Measurements from ENCODE around the gene CLMP. TPM values are rescaled to one million over a fixed set of nuclear protein-coding genes. Genes with fewer than 3 reads are reported as not detected.
A peak's percentile ranks its signal among the peaks of the same experiment; 100 is the strongest.

CLMP gene
- total RNA-seq, 3 donors from 2014 or later, result 4.7 to 84.9 (median 11.0) TPM

DNA sequence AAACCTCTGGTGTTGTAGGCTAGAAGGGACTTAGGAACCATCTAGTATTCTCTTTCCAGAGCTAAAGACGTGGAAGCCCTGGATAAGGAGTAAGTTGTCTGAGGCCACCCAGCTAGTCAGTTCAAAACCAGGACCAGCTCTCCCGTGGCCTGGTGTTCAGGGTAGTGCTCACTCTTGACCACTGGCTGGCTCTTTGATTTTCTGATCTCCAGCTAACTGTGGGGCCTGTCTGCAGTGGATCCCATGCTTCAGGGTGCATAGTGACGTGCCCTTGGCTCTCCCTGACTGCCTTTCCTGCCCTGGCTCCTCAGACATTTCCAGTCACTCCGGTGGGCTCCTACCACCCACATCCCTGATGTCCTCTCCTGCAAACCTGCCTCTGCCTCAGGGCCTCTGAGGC lies 1.3 kb downstream of the CLMP start:
- ATAC-seq (peak; percentile 19), DNase-seq (no peak)
- Histone ChIP-seq H3K9me3 (no peaks in the 10 kb centered on the region), H3K4me3 (no peak overlapping the region), H3K36me3 (ENCODE audit: low read depth) (no peaks in the 10 kb centered on the region), H3K4me1 (ENCODE audit: low read depth) (peaks cover 5% of the 10 kb centered on the region)
- intact Hi-C loops (cut with DNase I, micrococcal nuclease), result no loop called here
- TF ChIP-seq, protein P1, sequence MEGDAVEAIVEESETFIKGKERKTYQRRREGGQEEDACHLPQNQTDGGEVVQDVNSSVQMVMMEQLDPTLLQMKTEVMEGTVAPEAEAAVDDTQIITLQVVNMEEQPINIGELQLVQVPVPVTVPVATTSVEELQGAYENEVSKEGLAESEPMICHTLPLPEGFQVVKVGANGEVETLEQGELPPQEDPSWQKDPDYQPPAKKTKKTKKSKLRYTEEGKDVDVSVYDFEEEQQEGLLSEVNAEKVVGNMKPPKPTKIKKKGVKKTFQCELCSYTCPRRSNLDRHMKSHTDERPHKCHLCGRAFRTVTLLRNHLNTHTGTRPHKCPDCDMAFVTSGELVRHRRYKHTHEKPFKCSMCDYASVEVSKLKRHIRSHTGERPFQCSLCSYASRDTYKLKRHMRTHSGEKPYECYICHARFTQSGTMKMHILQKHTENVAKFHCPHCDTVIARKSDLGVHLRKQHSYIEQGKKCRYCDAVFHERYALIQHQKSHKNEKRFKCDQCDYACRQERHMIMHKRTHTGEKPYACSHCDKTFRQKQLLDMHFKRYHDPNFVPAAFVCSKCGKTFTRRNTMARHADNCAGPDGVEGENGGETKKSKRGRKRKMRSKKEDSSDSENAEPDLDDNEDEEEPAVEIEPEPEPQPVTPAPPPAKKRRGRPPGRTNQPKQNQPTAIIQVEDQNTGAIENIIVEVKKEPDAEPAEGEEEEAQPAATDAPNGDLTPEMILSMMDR (IDR thresholded peaks at IDR 0.05), result no peak

DNA sequence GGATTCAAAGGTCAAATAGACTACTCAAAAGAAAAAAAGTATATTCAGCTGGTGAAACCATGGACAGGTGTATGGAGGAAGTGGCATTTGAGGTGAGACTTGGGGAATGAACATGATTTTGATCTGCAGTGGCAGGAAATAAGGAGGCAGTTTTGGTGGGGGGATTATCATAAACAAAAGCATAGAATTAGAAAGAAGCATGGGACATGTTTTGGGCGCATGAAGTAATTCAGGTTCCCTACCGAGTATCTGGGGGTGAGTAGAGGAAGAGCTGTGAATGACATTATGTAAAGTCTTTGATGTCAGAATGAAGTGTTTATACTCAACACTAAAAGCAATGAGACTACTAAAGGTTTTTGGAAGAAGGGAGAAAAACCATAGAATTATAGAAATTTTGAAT lies 3.1 kb downstream of the CLMP start:
- Histone ChIP-seq H3K36me3 (ENCODE audit: low read depth) (no peaks in the 10 kb centered on the region), H3K4me3 (no peak overlapping the region), H3K4me1 (ENCODE audit: low read depth) (peaks cover 5% of the 10 kb centered on the region), H3K9me3 (no peaks in the 10 kb centered on the region)
- intact Hi-C loops (cut with DNase I, micrococcal nuclease), result no loop called here
- no peak for DNase-seq
- TF ChIP-seq, protein P1 (IDR thresholded peaks at IDR 0.05), result no peak
- ATAC-seq, result no peak

DNA sequence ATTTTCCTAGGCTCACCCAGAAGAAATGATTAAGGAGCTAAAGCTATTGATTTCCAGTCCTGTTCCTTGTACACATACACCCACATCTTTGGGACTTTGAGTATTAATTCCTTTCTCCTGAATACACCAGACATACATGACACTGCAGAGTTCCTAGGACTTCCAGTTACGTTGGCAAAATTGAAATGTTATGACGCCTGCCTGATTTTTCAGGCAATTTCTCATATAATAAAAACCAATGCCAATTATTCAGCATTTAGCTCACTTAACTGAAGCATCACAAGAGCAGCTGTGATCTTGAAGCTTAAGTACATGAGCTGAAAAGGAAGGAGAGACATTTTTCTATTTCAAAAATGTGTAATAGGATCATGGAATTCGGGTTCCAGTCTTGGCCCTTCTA lies 4.5 kb downstream of the CLMP start:
- H3K36me3 ChIP-seq (ENCODE audit: low read depth), result no peaks in the 10 kb centered on the region
- no peaks in the 10 kb centered on the region for H3K9me3 ChIP-seq
- no peak overlapping the region for H3K4me3 ChIP-seq
- peaks cover 5% of the 10 kb centered on the region for H3K4me1 ChIP-seq (ENCODE audit: low read depth)
- ATAC-seq, result no peak
- no peak for DNase-seq
- intact Hi-C loops (cut with DNase I, micrococcal nuclease), result no loop called here
- TF ChIP-seq, protein P1 (IDR thresholded peaks at IDR 0.05), result no peak

DNA sequence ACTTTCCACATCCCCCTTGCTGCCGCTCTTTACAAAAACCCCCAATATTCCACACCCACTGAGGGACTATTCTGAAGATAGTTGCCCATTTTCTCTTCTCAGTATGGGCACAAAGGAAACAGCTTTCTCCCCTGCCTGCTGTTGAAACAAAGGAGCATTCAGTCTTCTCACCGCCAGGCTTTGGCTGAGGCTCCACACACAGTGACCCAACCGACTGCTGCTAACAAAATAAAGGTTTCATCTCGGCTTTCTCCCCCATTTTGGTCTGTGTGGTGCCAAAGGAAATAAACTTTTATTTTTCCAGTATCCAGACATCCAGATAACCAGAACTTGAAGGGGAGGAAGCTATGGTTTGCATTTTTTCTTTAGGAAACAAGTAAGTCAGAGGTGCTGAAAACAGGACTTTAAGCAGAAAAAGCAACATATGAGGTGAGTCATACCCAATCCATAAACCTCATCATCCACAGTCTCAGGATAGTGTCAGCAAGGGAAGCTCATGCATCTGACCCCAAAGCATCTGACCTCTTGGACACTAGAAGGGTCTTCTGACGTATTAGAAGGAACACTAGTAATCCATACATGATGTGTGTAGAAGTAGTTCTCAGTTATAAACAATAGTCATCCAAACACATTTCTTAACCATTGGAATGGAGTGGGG lies 6.4 kb downstream of the CLMP start:
- no peaks in the 10 kb centered on the region for H3K4me1 ChIP-seq (ENCODE audit: low read depth)
- TF ChIP-seq, protein P1 (IDR thresholded peaks at IDR 0.05), result no peak
- H3K36me3 ChIP-seq (ENCODE audit: low read depth), result no peaks in the 10 kb centered on the region
- ATAC-seq (peak; percentile 35), DNase-seq (no peak)
- no peaks in the 10 kb centered on the region for H3K9me3 ChIP-seq
- no peak overlapping the region for H3K4me3 ChIP-seq
- intact Hi-C loops (cut with DNase I, micrococcal nuclease), result no loop called here

DNA sequence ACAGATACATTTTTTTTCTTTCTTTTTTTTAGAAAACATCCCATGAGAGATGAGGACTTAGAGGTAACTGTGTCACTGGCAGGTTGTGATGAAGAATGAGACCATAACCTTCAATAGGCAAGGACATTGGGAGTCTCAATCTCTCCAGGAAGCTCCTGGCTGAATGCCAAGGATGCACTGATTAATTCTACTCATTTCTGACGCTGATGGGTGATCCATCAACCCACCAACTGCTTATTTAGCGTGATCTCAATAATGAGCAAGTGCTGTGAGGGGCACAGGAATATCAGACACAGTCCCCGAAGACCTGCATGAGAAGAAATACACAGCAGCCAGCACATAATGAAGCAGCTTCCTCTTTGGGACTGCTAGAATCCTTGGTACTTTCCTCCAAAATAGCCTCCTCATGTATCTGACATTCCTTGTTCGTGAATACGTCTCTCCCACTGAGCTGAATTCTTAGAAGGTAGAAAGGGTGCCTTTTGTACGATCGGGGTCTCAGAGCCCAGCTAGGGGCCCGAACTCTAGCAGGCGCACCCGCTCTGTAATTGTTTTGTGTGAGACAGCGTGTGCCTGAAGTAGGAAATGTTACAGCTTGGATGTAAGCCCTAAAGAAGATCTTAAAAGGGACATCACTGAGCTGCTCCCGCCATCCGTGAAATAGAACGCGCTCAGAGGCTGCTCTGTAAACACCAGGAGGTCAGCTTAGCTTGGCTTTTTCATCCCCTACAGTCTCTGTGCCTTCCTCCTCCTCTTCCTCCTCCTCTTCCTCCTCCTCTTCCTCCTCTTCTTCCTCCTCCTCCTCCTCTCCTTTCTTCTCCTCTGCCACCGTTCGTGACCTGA lies 7.2 kb downstream of the CLMP start:
- ATAC-seq (peak; percentile 9), DNase-seq (no peak)
- intact Hi-C loops (cut with DNase I, micrococcal nuclease), result no loop called here
- Histone ChIP-seq H3K4me3 (no peak overlapping the region), H3K4me1 (ENCODE audit: low read depth) (no peaks in the 10 kb centered on the region), H3K9me3 (no peaks in the 10 kb centered on the region), H3K36me3 (ENCODE audit: low read depth) (no peaks in the 10 kb centered on the region)
- TF ChIP-seq, protein P1 (IDR thresholded peaks at IDR 0.05), result no peak

Measured in mucosa of descending colon (tissue), 3 donors.